Fibroblast of lung (primary cell): ENCODE results near the gene HRK. TPM values are rescaled to one million over a fixed set of nuclear protein-coding genes. Genes with fewer than 3 reads are reported as not detected.

Experiments
- DNase-seq, 2 donors: peaks; one replicate each; pipeline versions ENCODE4 v3.0.0 to v3.0.0-alpha.2; 2010; ENCODE audit warnings: low read depth in 2 of 2
- H2AFZ ChIP-seq: 2 replicates; pipeline ENCODE4 v1.5.1; 2012; ENCODE audit warnings: low read length, control low read depth, inconsistent platforms
- H3K27ac ChIP-seq: 2 replicates; pipeline ENCODE4 v1.5.1; 2011; ENCODE audit warnings: low read length, control low read depth; ENCODE audit not compliant: insufficient read depth
- H3K27me3 ChIP-seq: 2 replicates; pipeline ENCODE4 v1.5.1; 2011; ENCODE audit warnings: mild to moderate bottlenecking, low read length; ENCODE audit not compliant: control insufficient read depth, insufficient read depth
- H3K36me3 ChIP-seq: 2 replicates; pipeline ENCODE4 v1.5.1; 2011; ENCODE audit warnings: low read length; ENCODE audit not compliant: control insufficient read depth, insufficient read depth
- H3K4me1 ChIP-seq: 2 replicates; pipeline ENCODE4 v1.5.1; 2011; ENCODE audit warnings: low read length; ENCODE audit not compliant: control insufficient read depth, insufficient read depth; ENCODE audit errors: extremely low read depth
- H3K4me2 ChIP-seq: 2 replicates; pipeline ENCODE4 v1.5.1; 2011; ENCODE audit warnings: low read length, control low read depth; ENCODE audit not compliant: insufficient read depth; ENCODE audit errors: extremely low read depth
- H3K4me3 ChIP-seq, 4 experiments: fragments of 200-600 bp in 1 of 4; sonication (generic) in 1 of 4; replicated peaks in 1 of 4; 2 replicates each; pipeline ENCODE4 v1.5.1; 2011 to 2016; ENCODE audit warnings: low read length in 4 of 4, low read depth in 3 of 4, mild to moderate bottlenecking in 3 of 4, control low read depth in 2 of 4, inconsistent platforms in 1 of 4, mixed read lengths in 1 of 4; ENCODE audit not compliant: insufficient read depth in 1 of 4; ENCODE audit errors: control extremely low read depth in 1 of 4
- H3K79me2 ChIP-seq: 2 replicates; pipeline ENCODE4 v1.5.1; 2012; ENCODE audit warnings: mild to moderate bottlenecking, low read length, inconsistent platforms; ENCODE audit not compliant: control insufficient read depth, insufficient read depth
- H3K9ac ChIP-seq: 2 replicates; pipeline ENCODE4 v1.5.1; 2011; ENCODE audit warnings: mild to moderate bottlenecking, low read length, control low read depth; ENCODE audit not compliant: insufficient read depth
- H3K9me3 ChIP-seq: 2 replicates; pipeline ENCODE4 v1.5.1; 2012; ENCODE audit warnings: low read depth, low read length; ENCODE audit not compliant: control insufficient read depth, insufficient read depth
- H4K20me1 ChIP-seq: 2 replicates; pipeline ENCODE4 v1.5.1; 2011; ENCODE audit warnings: low read length; ENCODE audit not compliant: control insufficient read depth, insufficient read depth; ENCODE audit errors: extremely low read depth
- CTCF ChIP-seq, 2 donors: IDR thresholded peaks in 1 of 2; conservative IDR thresholded peaks in 1 of 2; 1 replicate in 1 of 2; 2 replicates in 1 of 2; pipeline ENCODE4 v1.5.1; 2011 to 2012; ENCODE audit warnings: low read length in 2 of 2, control low read depth in 1 of 2, inconsistent platforms in 1 of 2, low read depth in 1 of 2, mild to moderate bottlenecking in 1 of 2
- EZH2 ChIP-seq: IDR thresholded peaks from 2 replicates; pipeline ENCODE4 v1.5.1; 2012; ENCODE audit warnings: low read length, control low read depth, mild to moderate bottlenecking; ENCODE audit errors: missing control alignments
- polyA plus RNA-seq, 2 donors: library from polyadenylated mRNA; depleted of rRNA in 1 of 2; stranded (reverse) in 1 of 2; unstranded in 1 of 2; fragments of >200 nt; gene quantifications; 2 replicates each; pipeline ENCODE4 v1.2.1, GENCODE V29; 2011 to 2012; ENCODE audit warnings: missing spikeins in 1 of 2
- total RNA-seq: library from RNA; depleted of rRNA; stranded (reverse); fragments of >200 nt; gene quantifications from 2 replicates; pipeline ENCODE4 v1.2.1, GENCODE V29; 2014

HRK gene
- total and polyA plus RNA-seq, 2 donors (not counting 1 experiment from before 2014, with no cell fraction given) = under 0.01 to 0.08 TPM

- Histone ChIP-seq H4K20me1 (no peaks in the 10 kb centered on the region), H2AFZ (no peak overlapping the region), H3K4me3 (no peak overlapping the region), H3K4me1 (no peaks in the 10 kb centered on the region), H3K27me3 (no peaks in the 10 kb centered on the region), H3K79me2 (no peaks in the 10 kb centered on the region), H3K36me3 (no peaks in the 10 kb centered on the region), H3K27ac (no peak overlapping the region), H3K9ac (no peak overlapping the region), H3K4me2 (no peak overlapping the region), H3K9me3 (no peaks in the 10 kb centered on the region)
- TF ChIP-seq EZH2 = no peak
- TF ChIP-seq CTCF (conservative IDR thresholded peaks at IDR 0.05 in 1 of 2, IDR thresholded peaks at IDR 0.05 in 1 of 2; ENCODE audit: low read depth in 1 of 2, low read length in 2 of 2) = no peak
- no peak for DNase-seq
These were observed 32.0 kb downstream of the HRK start for GRCh38 chr12:116849216-116849615.

- Histone ChIP-seq H3K9me3 (no peaks in the 10 kb centered on the region), H4K20me1 (no peaks in the 10 kb centered on the region), H3K4me3 (no peak overlapping the region), H3K79me2 (no peaks in the 10 kb centered on the region), H3K4me1 (no peaks in the 10 kb centered on the region), H3K27ac (no peak overlapping the region), H3K9ac (no peak overlapping the region), H3K4me2 (no peak overlapping the region), H3K27me3 (no peaks in the 10 kb centered on the region), H2AFZ (no peak overlapping the region), H3K36me3 (no peaks in the 10 kb centered on the region)
- TF ChIP-seq EZH2 (no peak), CTCF (conservative IDR thresholded peaks at IDR 0.05 in 1 of 2, IDR thresholded peaks at IDR 0.05 in 1 of 2; ENCODE audit: low read depth in 1 of 2, low read length in 2 of 2) (no peak)
- DNase-seq = no peak
These were observed 38.2 kb downstream of the HRK start for GRCh38 chr12:116843085-116843484.

DNA sequence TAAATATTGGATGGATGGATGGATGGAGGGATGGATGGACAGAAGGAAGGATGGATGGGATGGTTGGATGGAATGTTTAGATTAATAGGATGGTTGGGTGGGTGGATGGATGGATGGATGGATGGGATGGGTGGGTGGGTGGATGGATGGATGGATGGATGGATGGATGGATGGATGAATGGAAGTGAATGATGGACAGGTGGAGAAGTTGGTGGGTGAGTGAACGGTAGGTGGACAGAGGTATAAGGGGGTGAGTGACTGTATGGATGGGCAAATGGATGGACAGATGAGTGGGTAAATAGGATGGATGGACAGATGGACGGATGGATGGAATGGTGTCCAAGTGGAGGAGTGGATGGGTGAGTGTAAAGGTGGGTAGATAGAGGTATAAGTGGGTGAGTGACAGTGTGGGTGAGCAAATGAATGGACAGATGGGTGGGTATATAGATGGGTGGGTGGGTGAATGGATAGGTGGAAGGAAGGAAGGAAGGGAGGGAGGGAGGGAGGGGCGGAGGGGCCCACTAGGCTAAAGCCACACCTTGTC, 41.9 kb downstream of the HRK start:
- Histone ChIP-seq H3K9ac (no peak overlapping the region), H4K20me1 (no peaks in the 10 kb centered on the region), H3K79me2 (no peaks in the 10 kb centered on the region), H3K27ac (no peak overlapping the region), H3K36me3 (no peaks in the 10 kb centered on the region), H3K4me1 (no peaks in the 10 kb centered on the region), H3K27me3 (no peaks in the 10 kb centered on the region), H3K9me3 (no peaks in the 10 kb centered on the region), H3K4me2 (no peak overlapping the region), H2AFZ (no peak overlapping the region), H3K4me3 (no peak overlapping the region)
- DNase-seq = no peak
- TF ChIP-seq EZH2 (no peak), CTCF (conservative IDR thresholded peaks at IDR 0.05 in 1 of 2, IDR thresholded peaks at IDR 0.05 in 1 of 2; ENCODE audit: low read depth in 1 of 2, low read length in 2 of 2) (no peak)
